Neural cell (in vitro differentiated cells): ENCODE data around the gene ZNF521. TPM values are rescaled to one million over a fixed set of nuclear protein-coding genes. Genes with fewer than 3 reads are reported as not detected.

Experiments
- H2AFZ ChIP-seq: fragments of 200-600, 300-800 bp; sonication (generic), shearing (Covaris generic); 2 replicates; pipeline ENCODE4 v1.6.0; 2014; ENCODE audit warnings: low read depth, mild to moderate bottlenecking, antibody characterized with exemption, low read length, moderate library complexity
- H3F3A ChIP-seq: fragments of 200-600 bp; shearing (Covaris generic); 2 replicates; pipeline ENCODE4 v1.6.1; 2016; ENCODE audit warnings: mild to moderate bottlenecking, moderate library complexity, mixed read lengths, antibody characterized with exemption, low read length; ENCODE audit not compliant: insufficient read depth, poor library complexity, severe bottlenecking
- H3K27ac ChIP-seq: fragments of 200-600, 300-800 bp; sonication (generic), shearing (Covaris generic); 2 replicates; pipeline ENCODE4 v1.5.1; 2014; ENCODE audit warnings: mild to moderate bottlenecking, low read length, moderate library complexity
- H3K27me3 ChIP-seq: fragments of 300-800, 200-600 bp; sonication (generic), shearing (Covaris generic); 2 replicates; pipeline ENCODE4 v1.6.0; 2014; ENCODE audit warnings: mild to moderate bottlenecking, low read depth, low read length, moderate library complexity; ENCODE audit not compliant: insufficient read depth
- H3K36me3 ChIP-seq: fragments of 300-800, 200-600 bp; sonication (generic), shearing (Covaris generic); 2 replicates; pipeline ENCODE4 v1.5.1; 2014; ENCODE audit warnings: mild to moderate bottlenecking, antibody characterized with exemption, low read length, moderate library complexity; ENCODE audit not compliant: insufficient read depth
- H3K4me2 ChIP-seq: fragments of 300-800, 200-600 bp; sonication (generic), shearing (Covaris generic); 2 replicates; pipeline ENCODE4 v1.6.0; 2014; ENCODE audit warnings: mild to moderate bottlenecking, low read length
- H3K4me3 ChIP-seq: fragments of 300-800, 200-600 bp; sonication (generic), shearing (Covaris generic); 2 replicates; pipeline ENCODE4 v1.5.1; 2014; ENCODE audit warnings: mild to moderate bottlenecking, low read length, moderate library complexity
- H3K79me2 ChIP-seq: fragments of 200-600 bp; shearing (Covaris generic); replicated peaks from 2 replicates; pipeline ENCODE4 v1.6.0; 2014; ENCODE audit warnings: mild to moderate bottlenecking, low read length, moderate library complexity; ENCODE audit not compliant: insufficient read depth
- H3K9ac ChIP-seq: fragments of 300-800, 200-600 bp; sonication (generic), shearing (Covaris generic); 2 replicates; pipeline ENCODE4 v1.6.1; 2016; ENCODE audit warnings: mild to moderate bottlenecking, low read length, mixed read lengths
- H3K9me2 ChIP-seq: fragments of 200-600 bp; shearing (Covaris generic); 2 replicates; pipeline ENCODE4 v1.6.1; 2016; ENCODE audit warnings: mild to moderate bottlenecking, low read length, mixed read lengths; ENCODE audit not compliant: insufficient read depth
- H3K9me3 ChIP-seq: fragments of 200-600, 300-800 bp; sonication (generic), shearing (Covaris generic); 2 replicates; pipeline ENCODE4 v1.6.1; 2016; ENCODE audit warnings: mild to moderate bottlenecking, mixed run types, low read length, moderate library complexity, mixed read lengths
- H4K20me1 ChIP-seq: fragments of 200-600 bp; shearing (Covaris generic); 2 replicates; pipeline ENCODE4 v1.6.1; 2016; ENCODE audit warnings: mild to moderate bottlenecking, mixed run types; ENCODE audit not compliant: insufficient read depth
- EZH2 ChIP-seq: fragments of 200-600, 300-800 bp; shearing (Covaris generic), sonication (generic); IDR thresholded peaks from 2 replicates; pipeline ENCODE4 v1.6.1; 2014; ENCODE audit warnings: antibody characterized with exemption, low read length, borderline replicate concordance, mild to moderate bottlenecking; ENCODE audit not compliant: insufficient read depth, poor library complexity, severe bottlenecking
- MXI1 ChIP-seq: fragments of 450-650 bp; conservative IDR thresholded peaks from 2 replicates; pipeline ENCODE4 v1.6.1; 2014; ENCODE audit warnings: antibody characterized with exemption, mild to moderate bottlenecking; ENCODE audit not compliant: poor library complexity, severe bottlenecking
- POLR2AphosphoS5 ChIP-seq: IDR thresholded peaks from 2 replicates; pipeline ENCODE4 v1.6.1; 2012
- RAD21 ChIP-seq: fragments of 450-650 bp; conservative IDR thresholded peaks from 2 replicates; pipeline ENCODE4 v1.6.1; 2014; ENCODE audit warnings: antibody characterized with exemption, mild to moderate bottlenecking, moderate library complexity
- SMC3 ChIP-seq: fragments of 450-650 bp; conservative IDR thresholded peaks from 2 replicates; pipeline ENCODE4 v1.6.1; 2014; ENCODE audit warnings: antibody characterized with exemption, mild to moderate bottlenecking, moderate library complexity; ENCODE audit not compliant: poor library complexity
- TAF1 ChIP-seq: IDR thresholded peaks from 2 replicates; pipeline ENCODE4 v1.6.1; 2012; ENCODE audit warnings: low read depth
- polyA plus RNA-seq: library from polyadenylated mRNA; depleted of rRNA; stranded (reverse); fragments of >200 nt; gene quantifications from 2 replicates; pipeline ENCODE4 v1.2.3, GENCODE V29; 2014
- TF ChIP-seq, protein P1 (sequence below): fragments of 450-650 bp; IDR thresholded peaks from 2 replicates; pipeline ENCODE4 v1.5.1; 2014; ENCODE audit warnings: antibody characterized with exemption, mild to moderate bottlenecking, moderate library complexity; ENCODE audit not compliant: poor library complexity, severe bottlenecking
- TF ChIP-seq, protein P2 (sequence below): IDR thresholded peaks from 2 replicates; pipeline ENCODE4 v1.6.1; 2012; ENCODE audit warnings: borderline replicate concordance

ZNF521 gene
- polyA plus RNA-seq, 1 donor from 2014 or later = 101 TPM

DNA sequence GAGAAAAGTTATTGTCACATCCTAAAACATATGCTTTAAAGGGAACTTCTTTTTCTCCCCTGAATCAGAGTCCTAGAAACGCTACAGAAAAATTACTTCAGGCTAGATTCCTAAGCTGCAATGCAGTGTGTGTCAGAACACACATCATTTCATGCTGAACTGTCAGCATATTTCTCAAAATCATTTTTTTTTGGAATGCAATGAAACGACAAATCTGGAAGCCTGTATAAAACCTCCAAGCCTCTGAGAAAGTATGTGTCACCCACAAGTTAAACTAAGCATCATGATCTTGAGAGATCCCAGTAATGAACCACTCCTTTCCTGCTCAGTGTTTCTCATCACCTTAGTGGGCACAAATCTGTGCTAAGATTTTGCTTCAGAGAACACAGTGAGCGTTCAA, 276.2 kb downstream of the ZNF521 start:
- no peak for TF ChIP-seq POLR2AphosphoS5
- TF ChIP-seq, protein P1, sequence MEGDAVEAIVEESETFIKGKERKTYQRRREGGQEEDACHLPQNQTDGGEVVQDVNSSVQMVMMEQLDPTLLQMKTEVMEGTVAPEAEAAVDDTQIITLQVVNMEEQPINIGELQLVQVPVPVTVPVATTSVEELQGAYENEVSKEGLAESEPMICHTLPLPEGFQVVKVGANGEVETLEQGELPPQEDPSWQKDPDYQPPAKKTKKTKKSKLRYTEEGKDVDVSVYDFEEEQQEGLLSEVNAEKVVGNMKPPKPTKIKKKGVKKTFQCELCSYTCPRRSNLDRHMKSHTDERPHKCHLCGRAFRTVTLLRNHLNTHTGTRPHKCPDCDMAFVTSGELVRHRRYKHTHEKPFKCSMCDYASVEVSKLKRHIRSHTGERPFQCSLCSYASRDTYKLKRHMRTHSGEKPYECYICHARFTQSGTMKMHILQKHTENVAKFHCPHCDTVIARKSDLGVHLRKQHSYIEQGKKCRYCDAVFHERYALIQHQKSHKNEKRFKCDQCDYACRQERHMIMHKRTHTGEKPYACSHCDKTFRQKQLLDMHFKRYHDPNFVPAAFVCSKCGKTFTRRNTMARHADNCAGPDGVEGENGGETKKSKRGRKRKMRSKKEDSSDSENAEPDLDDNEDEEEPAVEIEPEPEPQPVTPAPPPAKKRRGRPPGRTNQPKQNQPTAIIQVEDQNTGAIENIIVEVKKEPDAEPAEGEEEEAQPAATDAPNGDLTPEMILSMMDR = no peak
- TF ChIP-seq, protein P2, sequence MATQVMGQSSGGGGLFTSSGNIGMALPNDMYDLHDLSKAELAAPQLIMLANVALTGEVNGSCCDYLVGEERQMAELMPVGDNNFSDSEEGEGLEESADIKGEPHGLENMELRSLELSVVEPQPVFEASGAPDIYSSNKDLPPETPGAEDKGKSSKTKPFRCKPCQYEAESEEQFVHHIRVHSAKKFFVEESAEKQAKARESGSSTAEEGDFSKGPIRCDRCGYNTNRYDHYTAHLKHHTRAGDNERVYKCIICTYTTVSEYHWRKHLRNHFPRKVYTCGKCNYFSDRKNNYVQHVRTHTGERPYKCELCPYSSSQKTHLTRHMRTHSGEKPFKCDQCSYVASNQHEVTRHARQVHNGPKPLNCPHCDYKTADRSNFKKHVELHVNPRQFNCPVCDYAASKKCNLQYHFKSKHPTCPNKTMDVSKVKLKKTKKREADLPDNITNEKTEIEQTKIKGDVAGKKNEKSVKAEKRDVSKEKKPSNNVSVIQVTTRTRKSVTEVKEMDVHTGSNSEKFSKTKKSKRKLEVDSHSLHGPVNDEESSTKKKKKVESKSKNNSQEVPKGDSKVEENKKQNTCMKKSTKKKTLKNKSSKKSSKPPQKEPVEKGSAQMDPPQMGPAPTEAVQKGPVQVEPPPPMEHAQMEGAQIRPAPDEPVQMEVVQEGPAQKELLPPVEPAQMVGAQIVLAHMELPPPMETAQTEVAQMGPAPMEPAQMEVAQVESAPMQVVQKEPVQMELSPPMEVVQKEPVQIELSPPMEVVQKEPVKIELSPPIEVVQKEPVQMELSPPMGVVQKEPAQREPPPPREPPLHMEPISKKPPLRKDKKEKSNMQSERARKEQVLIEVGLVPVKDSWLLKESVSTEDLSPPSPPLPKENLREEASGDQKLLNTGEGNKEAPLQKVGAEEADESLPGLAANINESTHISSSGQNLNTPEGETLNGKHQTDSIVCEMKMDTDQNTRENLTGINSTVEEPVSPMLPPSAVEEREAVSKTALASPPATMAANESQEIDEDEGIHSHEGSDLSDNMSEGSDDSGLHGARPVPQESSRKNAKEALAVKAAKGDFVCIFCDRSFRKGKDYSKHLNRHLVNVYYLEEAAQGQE = no peak
- TF ChIP-seq EZH2 = no peak
- no peak for TF ChIP-seq MXI1
- peak; percentile 2 for TF ChIP-seq RAD21
- no peak for TF ChIP-seq SMC3
- no peak for TF ChIP-seq TAF1
- Histone ChIP-seq H3F3A (no peaks in the 10 kb centered on the region), H3K79me2 (no peaks in the 10 kb centered on the region), H3K27ac (no peak overlapping the region), H3K9ac (no peak overlapping the region), H4K20me1 (no peaks in the 10 kb centered on the region), H3K9me2 (no peaks in the 10 kb centered on the region), H3K4me2 (no peak overlapping the region), H3K9me3 (no peaks in the 10 kb centered on the region), H3K27me3 (no peaks in the 10 kb centered on the region), H2AFZ (no peak overlapping the region), H3K36me3 (no peaks in the 10 kb centered on the region), H3K4me3 (no peak overlapping the region)

- Histone ChIP-seq H3K4me3 (no peak overlapping the region), H3K9me3 (no peaks in the 10 kb centered on the region), H3K79me2 (no peaks in the 10 kb centered on the region), H3F3A (no peaks in the 10 kb centered on the region), H3K27ac (no peak overlapping the region), H3K36me3 (no peaks in the 10 kb centered on the region), H3K9ac (no peak overlapping the region), H3K4me2 (no peak overlapping the region), H3K9me2 (no peaks in the 10 kb centered on the region), H3K27me3 (no peaks in the 10 kb centered on the region), H2AFZ (no peak overlapping the region), H4K20me1 (no peaks in the 10 kb centered on the region)
- TF ChIP-seq RAD21 = peak; percentile 5
- TF ChIP-seq, protein P1 = no peak
Observed at GRCh38 chr18:25075331-25075730, 276.6 kb downstream of the ZNF521 start.
